NCI-H460 (cell line): ENCODE data around the gene PRR19. TPM values are rescaled to one million over a fixed set of nuclear protein-coding genes. Genes with fewer than 3 reads are reported as not detected.

Source experiments
- DNase-seq: peaks from one replicate; pipeline ENCODE4 v3.0.0-alpha.2; 2016; ENCODE audit warnings: low read depth; ENCODE audit errors: extremely low read depth
- small RNA-seq, 2 experiments: library from RNA; depleted of rRNA; stranded (forward); fragments of <200 nt; gene quantifications; one replicate each; pipeline ENCODE3, GENCODE V24; 2014
- total RNA-seq: library from RNA; depleted of rRNA; stranded (reverse); fragments of >200 nt; shearing (Covaris generic); gene quantifications from 2 replicates; pipeline ENCODE4 v1.2.3, GENCODE V29; 2014; rRNA removed

The PRR19 gene
- total RNA-seq, 1 experiment from 2014 or later = 0.35 TPM

GRCh38 chr19:42343344-42344110 is 41.6 kb downstream of the PRR19 start:
- no peak for DNase-seq

GRCh38 chr19:42344336-42344893 is 42.5 kb downstream of the PRR19 start:
- DNase-seq = no peak

GRCh38 chr19:42345191-42345812 is 43.4 kb downstream of the PRR19 start:
- DNase-seq = no peak

- DNase-seq = no peak
These were observed 46.3 kb downstream of the PRR19 start for GRCh38 chr19:42348211-42348610.

GRCh38 chr19:42349378-42350107 is 47.6 kb downstream of the PRR19 start:
- DNase-seq = no peak

- no peak for DNase-seq
These were observed 48.5 kb downstream of the PRR19 start for GRCh38 chr19:42350417-42350816.

- DNase-seq = no peak
These were observed 49.3 kb downstream of the PRR19 start for GRCh38 chr19:42351079-42351735.

- no peak for DNase-seq
These were observed 50.6 kb downstream of the PRR19 start for GRCh38 chr19:42352301-42353259.

GRCh38 chr19:42353341-42354015 is 51.5 kb downstream of the PRR19 start:
- no peak for DNase-seq

- DNase-seq = no peak
These were observed 54.0 kb downstream of the PRR19 start for GRCh38 chr19:42355896-42356295.

GRCh38 chr19:42356686-42357085 is 54.8 kb downstream of the PRR19 start:
- DNase-seq = no peak

- DNase-seq = no peak
These were observed 55.4 kb downstream of the PRR19 start for GRCh38 chr19:42357290-42357689.

Small RNAs within 50 kb of the gene (small RNA-seq; reads per million reads assigned to genes)
- gene MIR8077 = 0 reads per million in 2 experiments

Other genes with a start within 250 kb of the PRR19 start
- 0.07 TPM in 1 of 2 replicates, not detected in the other for gene GRIK5, start 231.9 kb upstream of the PRR19 start, total RNA-seq
- 8.4 and 8.7 TPM in 2 replicates for gene ZNF574, start 226.0 kb upstream of the PRR19 start, total RNA-seq
- gene POU2F2, start 169.7 kb upstream of the PRR19 start, total RNA-seq = 0.02 TPM in 1 of 2 replicates, not detected in the other
- 12.9 and 16.5 TPM in 2 replicates for gene DEDD2, start 84.5 kb upstream of the PRR19 start, total RNA-seq
- 3.7 and 4.4 TPM in 2 replicates for gene ZNF526, start 81.8 kb upstream of the PRR19 start, total RNA-seq
- gene GSK3A, start 59.5 kb upstream of the PRR19 start, total RNA-seq = 19.0 and 20.2 TPM in 2 replicates
- gene ERF, start 47.0 kb upstream of the PRR19 start, total RNA-seq = 16.1 and 17.1 TPM in 2 replicates
- gene CIC, start 32.9 kb upstream of the PRR19 start, total RNA-seq = 7.7 and 9.1 TPM in 2 replicates
- gene PAFAH1B3, start 492 bp downstream of the PRR19 start, total RNA-seq = 17.4 and 22.4 TPM in 2 replicates
- 0.17 TPM in 1 of 2 replicates, not detected in the other for gene TMEM145, start 11.2 kb downstream of the PRR19 start, total RNA-seq
- 7.4 and 7.8 TPM in 2 replicates for gene MEGF8, start 23.5 kb downstream of the PRR19 start, total RNA-seq
- gene CNFN, start 88.2 kb downstream of the PRR19 start, total RNA-seq = 0.69 and 1.2 TPM in 2 replicates
- gene LIPE, start 125.3 kb downstream of the PRR19 start, total RNA-seq = 0.87 and 1.5 TPM in 2 replicates
- gene CXCL17, start 140.8 kb downstream of the PRR19 start, total RNA-seq = not detected in 2 replicates
- gene CEACAM1, start 226.3 kb downstream of the PRR19 start, total RNA-seq = 0.06 and 0.12 TPM in 2 replicates